Vagina (tissue), 2 donors: ENCODE results near the gene CELSR2.

Experiments
- CTCF ChIP-seq, 3 experiments: fragments of 450-650 bp in 2 of 3; fragments of 200-600 bp in 1 of 3; sonication (generic) in 1 of 3; IDR thresholded peaks; one replicate each; pipeline ENCODE4 v1.5.1; 2017 to 2019; ENCODE audit warnings: antibody characterized with exemption in 3 of 3, mild to moderate bottlenecking in 2 of 3, moderate library complexity in 2 of 3
- POLR2AphosphoS5 ChIP-seq, 2 donors: sonication (generic); formaldehyde crosslinking; IDR thresholded peaks; one replicate each; pipeline ENCODE4 v1.9.0; 2017; ENCODE audit warnings: antibody characterized with exemption in 2 of 2, mild to moderate bottlenecking in 2 of 2, low read depth in 1 of 2; ENCODE audit not compliant: insufficient read depth in 1 of 2

- TF ChIP-seq POLR2AphosphoS5 (IDR thresholded peaks at IDR 0.05; ENCODE audit: insufficient read depth in 1 of 2, low read depth in 1 of 2) (no peak), CTCF (IDR thresholded peaks at IDR 0.05) (no peak)
Observed at GRCh38 chr1:109309347-109309746, 60.0 kb downstream of the CELSR2 start.
